Mammary epithelial cell (primary cell): ENCODE data around the gene TKTL1.

Experiments
- CTCF ChIP-seq, 2 donors: IDR thresholded peaks in 1 of 2; conservative IDR thresholded peaks in 1 of 2; 2 replicates each; pipeline ENCODE4 v1.5.1; 2011 to 2012; ENCODE audit warnings: inconsistent platforms in 2 of 2, low read length in 2 of 2, mild to moderate bottlenecking in 2 of 2, control low read depth in 1 of 2, low read depth in 1 of 2; ENCODE audit not compliant: insufficient read depth in 1 of 2; ENCODE audit errors: extremely low read depth in 1 of 2
- EZH2 ChIP-seq: IDR thresholded peaks from 2 replicates; pipeline ENCODE4 v1.6.1; 2012; ENCODE audit warnings: low read length, inconsistent platforms, borderline replicate concordance

DNA sequence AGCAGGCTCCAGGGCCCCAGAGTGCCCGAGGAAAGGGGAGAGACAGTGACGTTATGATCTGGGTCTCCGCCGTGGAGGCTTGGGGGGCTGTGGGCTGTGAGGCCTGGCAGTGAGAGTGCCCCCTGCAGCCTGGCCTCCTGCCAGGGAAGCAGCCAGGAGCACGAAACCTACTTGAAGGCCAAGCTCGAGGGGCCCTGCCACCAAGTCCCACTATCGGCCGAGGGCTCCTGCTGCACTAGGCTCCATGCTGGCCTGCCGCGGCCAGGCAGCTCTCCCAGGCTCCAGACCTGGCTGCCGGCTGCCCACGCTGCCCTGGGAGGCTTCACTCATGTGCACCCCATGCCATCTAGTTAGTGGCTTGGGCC is 60.2 kb downstream of the TKTL1 start:
- TF ChIP-seq CTCF (conservative IDR thresholded peaks at IDR 0.05 in 1 of 2, IDR thresholded peaks at IDR 0.05 in 1 of 2; ENCODE audit: extremely low read depth in 1 of 2, insufficient read depth in 1 of 2, low read depth in 1 of 2, low read length in 2 of 2) (no peak), EZH2 (no peak)
